Testis (tissue), 3 donors: ENCODE measurements around the gene ADCY5. TPM values are rescaled to one million over a fixed set of nuclear protein-coding genes. Genes with fewer than 3 reads are reported as not detected.
A peak's percentile ranks its signal among the peaks of the same experiment; 100 is the strongest.

Source experiments
- DNase-seq: peaks from one replicate; pipeline ENCODE4 v3.0.0-alpha.2; 2019
- H3K27ac ChIP-seq, 2 donors: fragments of 200-600 bp; sonication (generic); one replicate each; pipeline ENCODE4 v1.5.1; 2019
- H3K27me3 ChIP-seq: fragments of 200-600 bp; sonication (generic); one replicate; pipeline ENCODE4 v1.5.1; 2019
- H3K36me3 ChIP-seq: fragments of 200-600 bp; sonication (generic); one replicate; pipeline ENCODE4 v1.5.1; 2017; ENCODE audit warnings: low read depth; ENCODE audit errors: missing control alignments
- H3K4me1 ChIP-seq: fragments of 200-600 bp; sonication (generic); one replicate; pipeline ENCODE4 v1.5.1; 2019
- H3K4me3 ChIP-seq, 2 donors: fragments of 200-600 bp; sonication (generic); one replicate each; pipeline ENCODE4 v1.5.1; 2017 to 2019
- H3K9me3 ChIP-seq: fragments of 200-600 bp; sonication (generic); one replicate; pipeline ENCODE4 v1.5.1; 2017
- CTCF ChIP-seq, 3 experiments: fragments of 450-650 bp in 2 of 3; fragments of 200-600 bp in 1 of 3; sonication (generic) in 1 of 3; IDR thresholded peaks; one replicate each; pipeline ENCODE4 v1.5.1; 2016 to 2019; ENCODE audit warnings: antibody characterized with exemption in 3 of 3, mild to moderate bottlenecking in 2 of 3, moderate library complexity in 1 of 3
- POLR2A ChIP-seq: fragments of 450-650 bp; IDR thresholded peaks from one replicate; pipeline ENCODE4 v1.6.1; 2017; ENCODE audit warnings: antibody characterized with exemption, mild to moderate bottlenecking, moderate library complexity
- WGBS, 2 donors: methylation state at CpG; one replicate each; pipeline ENCODE4 v1.1.5; 2018; 5-methylcytosine and 5-hydroxymethylcytosine counted together
- intact Hi-C: fragments of 100-400 bp; cut with DNase I; formaldehyde crosslinking; loops from one replicate; pipeline ENCODE4 v1.15.1; 2023; ENCODE audit warnings: low total_unique reads
- polyA plus RNA-seq: library from polyadenylated mRNA; stranded (reverse); fragments of 350-450 nt; fragmentation: Illumina TruSeq; extraction: RNeasy Lipid Tissue Mini Kit (QIAGEN cat#74804); gene quantifications from one replicate; pipeline ENCODE4 v1.2.3, GENCODE V29; 2014; ENCODE audit warnings: low read depth, low replicate concordance; ENCODE audit not compliant: insufficient read depth
- total RNA-seq, 2 donors: library from RNA; depleted of rRNA; stranded (reverse); fragments of >200 nt; gene quantifications; one replicate each; pipeline ENCODE4 v1.2.3, GENCODE V29; 2016

ADCY5 gene
- total and polyA plus RNA-seq, 3 donors from 2014 or later, result 16.5 to 41.6 (median 33.6) TPM

GRCh38 chr3:123349201-123349535, 99.7 kb downstream of the ADCY5 start:
- TF ChIP-seq CTCF (IDR thresholded peaks at IDR 0.05), result no peak
- Histone ChIP-seq H3K36me3 (no peaks in the 10 kb centered on the region), H3K27ac (no peak overlapping the region), H3K4me3 (no peak overlapping the region), H3K27me3 (no peaks in the 10 kb centered on the region), H3K9me3 (no peaks in the 10 kb centered on the region), H3K4me1 (peaks cover 19% of the 10 kb centered on the region)
- 78 to 94% methylated on average over 9 of the region's 9 CpGs for WGBS, 2 donors
- intact Hi-C loops, result no loop called here
- no peak for DNase-seq

- peaks cover 20% of the 10 kb centered on the region for H3K4me1 ChIP-seq
- no peaks in the 10 kb centered on the region for H3K36me3 ChIP-seq
Observed at GRCh38 chr3:123348471-123349200, 100.3 kb downstream of the ADCY5 start.

GRCh38 chr3:123347691-123348264, 101.1 kb downstream of the ADCY5 start:
- Histone ChIP-seq H3K27ac (peak overlapping the region; percentile 55 to 78), H3K4me3 (no peak overlapping the region), H3K36me3 (no peaks in the 10 kb centered on the region), H3K4me1 (peaks cover 23% of the 10 kb centered on the region), H3K27me3 (no peaks in the 10 kb centered on the region), H3K9me3 (no peaks in the 10 kb centered on the region)
- DNase-seq, result no peak
- WGBS, 2 donors, result 71 to 83% methylated on average over 15 of the region's 15 CpGs
- intact Hi-C loops, result no loop called here
- TF ChIP-seq CTCF (IDR thresholded peaks at IDR 0.05) (no peak), POLR2A (no peak)

More at GRCh38 chr3:123348471-123349200, 100.3 kb downstream of the ADCY5 start:
- intact Hi-C loops, result no loop called here
- peak overlapping the region in 1 of 2 donors; percentile 33 for H3K27ac ChIP-seq
- no peak for DNase-seq
- H3K4me3 ChIP-seq, result no peak overlapping the region
- 83 to 86% methylated on average over 9 to 12 of the region's 12 CpGs for WGBS, 2 donors
- H3K27me3 ChIP-seq, result no peaks in the 10 kb centered on the region
- no peaks in the 10 kb centered on the region for H3K9me3 ChIP-seq
- TF ChIP-seq CTCF (IDR thresholded peaks at IDR 0.05) (no peak), POLR2A (no peak)

- peaks cover 29% of the 10 kb centered on the region for H3K4me1 ChIP-seq
- intact Hi-C loops, result no loop called here
- no peak for DNase-seq
- WGBS, 2 donors, result 44 to 66% methylated on average over 4 of the region's 4 CpGs
- no peaks in the 10 kb centered on the region for H3K9me3 ChIP-seq
- no peaks in the 10 kb centered on the region for H3K36me3 ChIP-seq
- no peaks in the 10 kb centered on the region for H3K27me3 ChIP-seq
- peak overlapping the region; percentile 55 to 78 for H3K27ac ChIP-seq
- no peak overlapping the region for H3K4me3 ChIP-seq
- no peak for TF ChIP-seq POLR2A
- no peak for TF ChIP-seq CTCF (IDR thresholded peaks at IDR 0.05)
Observed at GRCh38 chr3:123347205-123347604, 101.7 kb downstream of the ADCY5 start.

GRCh38 chr3:123346021-123346420, 102.9 kb downstream of the ADCY5 start:
- WGBS, 2 donors, result 82 to 85% methylated on average over 5 to 8 of the region's 8 CpGs
- TF ChIP-seq CTCF (IDR thresholded peaks at IDR 0.05) (no peak), POLR2A (no peak)
- Histone ChIP-seq H3K9me3 (no peaks in the 10 kb centered on the region), H3K4me3 (no peak overlapping the region), H3K36me3 (no peaks in the 10 kb centered on the region), H3K27me3 (no peaks in the 10 kb centered on the region), H3K4me1 (peaks cover 32% of the 10 kb centered on the region), H3K27ac (peak overlapping the region; percentile 55 to 78)
- DNase-seq, result no peak
- intact Hi-C loops, result no loop called here
